SU-DHL-6 (cell line): Measurements from ENCODE around the gene SLC43A2.

Experiments used
- H2AFZ ChIP-seq: fragments of 200-600 bp; sonication (generic); 2 replicates; pipeline ENCODE4 v1.6.1; 2014; ENCODE audit warnings: low read depth, mild to moderate bottlenecking, moderate library complexity, mixed read lengths, antibody characterized with exemption, low read length; ENCODE audit not compliant: severe bottlenecking
- H3F3A ChIP-seq: fragments of 200-600 bp; shearing (Covaris generic); 2 replicates; pipeline ENCODE4 v1.6.0; 2016; ENCODE audit warnings: antibody characterized with exemption, mild to moderate bottlenecking; ENCODE audit not compliant: insufficient read depth
- H3K27ac ChIP-seq: fragments of 200-600 bp; sonication (generic); 2 replicates; pipeline ENCODE4 v1.5.1; 2016; ENCODE audit warnings: low read depth, mild to moderate bottlenecking, low read length, moderate library complexity, mixed read lengths
- H3K27me3 ChIP-seq: fragments of 200-600 bp; sonication (generic), shearing (Covaris generic); 2 replicates; pipeline ENCODE4 v1.6.0; 2014; ENCODE audit warnings: mild to moderate bottlenecking, low read length
- H3K36me3 ChIP-seq: fragments of 200-600 bp; sonication (generic); 2 replicates; pipeline ENCODE4 v1.6.1; 2014; ENCODE audit warnings: mild to moderate bottlenecking, low read length, mixed read lengths
- H3K4me2 ChIP-seq: fragments of 300-600, 200-600 bp; shearing (Covaris generic), sonication (generic); 2 replicates; pipeline ENCODE4 v1.6.0; 2014; ENCODE audit warnings: low read length, low read depth, mild to moderate bottlenecking; ENCODE audit not compliant: poor library complexity, severe bottlenecking
- H3K4me3 ChIP-seq: fragments of 200-600 bp; sonication (generic); 2 replicates; pipeline ENCODE4 v1.5.1; 2014; ENCODE audit warnings: antibody characterized with exemption, low read length, mild to moderate bottlenecking, mixed read lengths; ENCODE audit not compliant: insufficient read depth, poor library complexity, severe bottlenecking
- H3K79me2 ChIP-seq: fragments of 200-600 bp; sonication (generic); 2 replicates; pipeline ENCODE4 v1.6.1; 2014; ENCODE audit warnings: mild to moderate bottlenecking, low read length, moderate library complexity; ENCODE audit not compliant: insufficient read depth
- H3K9ac ChIP-seq: fragments of 200-600 bp; sonication (generic); 2 replicates; pipeline ENCODE4 v1.7.0; 2014; ENCODE audit warnings: mild to moderate bottlenecking, low read length
- H3K9me2 ChIP-seq: fragments of 200-600 bp; sonication (generic); replicated peaks from 2 replicates; pipeline ENCODE4 v1.6.1; 2014; ENCODE audit warnings: low read length; ENCODE audit not compliant: insufficient read depth
- H3K9me3 ChIP-seq: fragments of 200-600 bp; sonication (generic); 2 replicates; pipeline ENCODE4 v1.6.1; 2014; ENCODE audit warnings: low read length, mixed read lengths; ENCODE audit not compliant: insufficient read depth
- H4K20me1 ChIP-seq: fragments of 200-600 bp; sonication (generic); 2 replicates; pipeline ENCODE4 v1.6.1; 2014; ENCODE audit warnings: low read depth, mild to moderate bottlenecking, antibody characterized with exemption, low read length, moderate library complexity, mixed read lengths
- EZH2phosphoT487 ChIP-seq: fragments of 200-600 bp; sonication (generic), shearing (Covaris generic); conservative IDR thresholded peaks from 2 replicates; pipeline ENCODE4 v1.6.1; 2018; ENCODE audit warnings: mild to moderate bottlenecking, antibody characterized with exemption, low read length, moderate library complexity, mixed read lengths
- TF ChIP-seq, protein P1 (sequence below): fragments of 200-600 bp; sonication (generic); IDR thresholded peaks from one replicate; pipeline ENCODE4 v1.5.1; 2017; ENCODE audit warnings: antibody characterized with exemption, mild to moderate bottlenecking, low read length, moderate library complexity; ENCODE audit not compliant: insufficient read depth, poor library complexity, severe bottlenecking

The SLC43A2 gene

DNA sequence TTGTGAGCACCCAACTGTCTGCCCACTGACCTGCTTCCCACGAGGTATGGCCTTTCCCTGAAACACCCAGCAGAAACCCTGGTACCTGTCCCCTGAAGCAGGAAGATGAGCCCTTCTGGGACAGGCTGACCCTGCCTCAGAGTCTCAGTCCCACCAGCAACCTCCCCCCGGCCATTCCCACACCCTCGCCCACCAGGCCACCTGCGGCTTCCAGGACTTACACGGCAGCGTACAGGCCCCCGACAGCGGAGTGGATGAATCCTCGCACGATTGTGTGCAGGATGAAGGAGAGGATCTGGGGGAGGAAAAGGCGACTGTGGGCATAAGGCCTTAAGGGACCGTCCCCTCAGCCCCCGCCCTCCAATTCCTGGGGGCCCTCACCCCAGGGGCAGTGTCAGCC is 50.6 kb downstream of the SLC43A2 start:
- Histone ChIP-seq H3K36me3 (no peaks in the 10 kb centered on the region), H2AFZ (no peak overlapping the region), H3K27me3 (no peaks in the 10 kb centered on the region), H3K79me2 (no peaks in the 10 kb centered on the region), H4K20me1 (no peaks in the 10 kb centered on the region), H3K9me3 (no peaks in the 10 kb centered on the region), H3K27ac (peak overlapping the region; percentile 21; the same call in 1 of the 2 replicates), H3K9me2 (no peaks in the 10 kb centered on the region), H3K9ac (no peak overlapping the region), H3F3A (peaks cover 5% of the 10 kb centered on the region; the same call in 1 of the 2 replicates), H3K4me3 (no peak overlapping the region), H3K4me2 (no peak overlapping the region)
- TF ChIP-seq EZH2phosphoT487: no peak
- TF ChIP-seq, protein P1, sequence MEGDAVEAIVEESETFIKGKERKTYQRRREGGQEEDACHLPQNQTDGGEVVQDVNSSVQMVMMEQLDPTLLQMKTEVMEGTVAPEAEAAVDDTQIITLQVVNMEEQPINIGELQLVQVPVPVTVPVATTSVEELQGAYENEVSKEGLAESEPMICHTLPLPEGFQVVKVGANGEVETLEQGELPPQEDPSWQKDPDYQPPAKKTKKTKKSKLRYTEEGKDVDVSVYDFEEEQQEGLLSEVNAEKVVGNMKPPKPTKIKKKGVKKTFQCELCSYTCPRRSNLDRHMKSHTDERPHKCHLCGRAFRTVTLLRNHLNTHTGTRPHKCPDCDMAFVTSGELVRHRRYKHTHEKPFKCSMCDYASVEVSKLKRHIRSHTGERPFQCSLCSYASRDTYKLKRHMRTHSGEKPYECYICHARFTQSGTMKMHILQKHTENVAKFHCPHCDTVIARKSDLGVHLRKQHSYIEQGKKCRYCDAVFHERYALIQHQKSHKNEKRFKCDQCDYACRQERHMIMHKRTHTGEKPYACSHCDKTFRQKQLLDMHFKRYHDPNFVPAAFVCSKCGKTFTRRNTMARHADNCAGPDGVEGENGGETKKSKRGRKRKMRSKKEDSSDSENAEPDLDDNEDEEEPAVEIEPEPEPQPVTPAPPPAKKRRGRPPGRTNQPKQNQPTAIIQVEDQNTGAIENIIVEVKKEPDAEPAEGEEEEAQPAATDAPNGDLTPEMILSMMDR: no peak

DNA sequence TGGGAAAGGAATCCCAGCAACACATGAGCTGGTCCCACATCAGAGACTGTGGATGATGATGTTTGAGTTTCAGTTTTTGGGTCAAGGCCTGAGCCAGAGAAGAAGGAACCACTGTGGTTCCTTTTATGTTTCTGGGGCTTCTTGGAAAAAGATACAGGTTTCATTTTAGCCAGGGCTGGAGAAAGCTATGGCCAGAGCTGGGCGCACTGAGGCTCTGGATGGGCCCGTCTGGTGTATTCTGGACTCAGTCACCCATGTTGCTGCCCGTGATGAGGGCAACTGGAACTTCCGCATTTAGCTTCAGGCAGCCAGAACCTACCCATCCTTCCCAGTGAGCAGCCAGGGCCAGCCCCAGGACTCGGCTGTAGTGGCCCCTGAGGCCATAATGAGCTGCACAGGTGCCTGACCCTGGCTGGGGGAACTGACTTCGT is 51.0 kb downstream of the SLC43A2 start:
- peaks cover 5% of the 10 kb centered on the region; the same call in 1 of the 2 replicates for H3F3A ChIP-seq
- no peak overlapping the region for H3K9ac ChIP-seq
- H3K27me3 ChIP-seq: no peaks in the 10 kb centered on the region
- no peak overlapping the region for H3K4me2 ChIP-seq
- H3K4me3 ChIP-seq: no peak overlapping the region
- no peaks in the 10 kb centered on the region for H3K9me2 ChIP-seq
- peak overlapping the region; percentile 21; the same call in 1 of the 2 replicates for H3K27ac ChIP-seq
- no peak for TF ChIP-seq EZH2phosphoT487
- TF ChIP-seq, protein P1: no peak
- no peaks in the 10 kb centered on the region for H3K79me2 ChIP-seq
- H3K36me3 ChIP-seq: no peaks in the 10 kb centered on the region
- no peaks in the 10 kb centered on the region for H3K9me3 ChIP-seq
- H4K20me1 ChIP-seq: no peaks in the 10 kb centered on the region
- H2AFZ ChIP-seq: no peak overlapping the region

DNA sequence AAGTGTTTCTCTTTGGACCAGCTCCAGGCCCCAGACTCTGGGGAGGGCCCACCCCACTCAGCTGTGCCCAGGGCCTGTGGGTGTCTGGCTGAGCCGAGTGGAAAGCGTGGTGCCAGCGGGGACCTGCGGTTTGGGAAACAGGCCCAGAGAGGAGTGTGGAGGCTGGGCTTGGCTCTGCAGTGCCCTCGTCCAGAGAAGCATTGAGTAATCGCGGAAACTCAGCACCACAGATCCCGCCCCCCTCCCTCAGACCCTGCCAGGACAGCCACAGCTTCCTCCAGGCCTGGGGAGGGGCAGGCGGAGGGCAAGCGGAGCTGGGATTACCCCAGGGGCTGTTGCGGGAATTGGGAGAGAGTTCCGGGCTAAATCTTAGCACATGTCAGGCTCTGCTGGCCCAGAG is 51.5 kb downstream of the SLC43A2 start:
- Histone ChIP-seq H3F3A (peaks cover 5% of the 10 kb centered on the region; the same call in 1 of the 2 replicates), H3K9ac (no peak overlapping the region), H4K20me1 (no peaks in the 10 kb centered on the region), H3K4me3 (no peak overlapping the region), H3K9me2 (no peaks in the 10 kb centered on the region), H3K27ac (peak overlapping the region; percentile 21; the same call in 1 of the 2 replicates), H2AFZ (no peak overlapping the region), H3K79me2 (no peaks in the 10 kb centered on the region), H3K36me3 (no peaks in the 10 kb centered on the region), H3K4me2 (no peak overlapping the region), H3K27me3 (no peaks in the 10 kb centered on the region), H3K9me3 (no peaks in the 10 kb centered on the region)
- no peak for TF ChIP-seq EZH2phosphoT487
- TF ChIP-seq, protein P1: no peak
